PC-3 (cell line): ENCODE data around the gene PMCH. TPM values are rescaled to one million over a fixed set of nuclear protein-coding genes. Genes with fewer than 3 reads are reported as not detected.
A peak's percentile ranks its signal among the peaks of the same experiment; 100 is the strongest.
"Not testable (repeated sequence)": the region's sequence is repeated elsewhere in the genome, so short reads cannot be mapped to it uniquely, and the experiment has no call there.

ENCODE experiments used
- ATAC-seq: fragments of 200-7000 bp; cut with Tn5 transposase; 2 replicates; pipeline ENCODE4 v1.9.1; 2020; ENCODE audit warnings: mild to moderate bottlenecking, moderate library complexity
- Bru-seq: library from RNA; stranded (reverse); fragments of 400-500 nt; gene quantifications from one replicate; lab custom pipeline; 2021; lab: Mats Ljungman, UMichigan
- BruChase-seq, 2 experiments: library from RNA; stranded (reverse); fragments of 400-500 nt; gene quantifications; one replicate each; lab custom pipeline; 2021; lab: Mats Ljungman, UMichigan
- BruUV-seq: library from RNA; stranded (reverse); fragments of 400-500 nt; replicated peaks from 2 replicates; lab custom pipeline; 2021; lab: Mats Ljungman, UMichigan
- CTCF ChIA-PET: fragments of 300-600 bp; sonication (Branson Sonifier 250); formaldehyde crosslinking; loops from one replicate; lab custom pipeline; 2022; ENCODE audit warnings: antibody characterized with exemption; lab: Charles Lee
- POLR2A ChIA-PET: fragments of 300-600 bp; sonication (Branson Sonifier 250); formaldehyde crosslinking; loops from one replicate; lab custom pipeline; 2022; ENCODE audit warnings: antibody characterized with exemption; ENCODE audit not compliant: unreplicated experiment; lab: Charles Lee
- DNase-seq: peaks from one replicate; pipeline ENCODE4 v3.0.0-alpha.2; 2015
- H2AFZ ChIP-seq: fragments of 300-600 bp; sonication (generic); 2 replicates; pipeline ENCODE4 v1.6.0; 2016; ENCODE audit warnings: antibody characterized with exemption, low read length
- H3F3A ChIP-seq: fragments of 300-600 bp; sonication (generic); one replicate; pipeline ENCODE4 v1.6.0; 2017; ENCODE audit warnings: antibody characterized with exemption, low read length, control low read depth, mild to moderate bottlenecking; ENCODE audit not compliant: unreplicated experiment
- H3K27ac ChIP-seq: fragments of 300-600 bp; sonication (generic); 2 replicates; pipeline ENCODE4 v1.5.1; 2016; ENCODE audit warnings: mild to moderate bottlenecking, low read length
- H3K27me3 ChIP-seq: fragments of 300-600 bp; sonication (generic); 2 replicates; pipeline ENCODE4 v1.6.1; 2016; ENCODE audit warnings: low read length, mixed read lengths
- H3K36me3 ChIP-seq: fragments of 300-600 bp; sonication (generic); 2 replicates; pipeline ENCODE4 v1.6.1; 2016; ENCODE audit warnings: low read depth, mixed run types, low read length, mixed read lengths
- H3K4me1 ChIP-seq: fragments of 300-600 bp; sonication (generic); 2 replicates; pipeline ENCODE4 v1.5.1; 2016; ENCODE audit warnings: low read length; ENCODE audit not compliant: insufficient read depth
- H3K4me2 ChIP-seq: fragments of 300-600 bp; sonication (generic); 2 replicates; pipeline ENCODE4 v1.6.0; 2016; ENCODE audit warnings: low read length
- H3K4me3 ChIP-seq: fragments of 300-600 bp; sonication (generic); 2 replicates; pipeline ENCODE4 v1.5.1; 2016; ENCODE audit warnings: mild to moderate bottlenecking, low read length, mixed read lengths
- H3K79me2 ChIP-seq: fragments of 300-600 bp; sonication (generic); 2 replicates; pipeline ENCODE4 v1.6.1; 2017; ENCODE audit warnings: low read length, mixed read lengths
- H3K9ac ChIP-seq: fragments of 300-600 bp; sonication (generic); 2 replicates; pipeline ENCODE4 v1.6.0; 2016; ENCODE audit warnings: mild to moderate bottlenecking, low read length
- H3K9me2 ChIP-seq: fragments of 300-600 bp; sonication (generic); replicated peaks from 2 replicates; pipeline ENCODE4 v1.6.1; 2016; ENCODE audit warnings: mixed run types, low read length, mixed read lengths
- H3K9me3 ChIP-seq: fragments of 300-600 bp; sonication (generic); 2 replicates; pipeline ENCODE4 v1.6.1; 2016; ENCODE audit warnings: low read length, mixed read lengths
- H4K20me1 ChIP-seq: fragments of 300-600 bp; sonication (generic); 2 replicates; pipeline ENCODE4 v1.6.1; 2016; ENCODE audit warnings: low read length, mixed read lengths
- EZH2 ChIP-seq: fragments of 300-600 bp; sonication (generic); IDR thresholded peaks from one replicate; pipeline ENCODE4 v1.6.1; 2017; ENCODE audit warnings: antibody characterized with exemption, mild to moderate bottlenecking, low read length; ENCODE audit not compliant: unreplicated experiment
- EZH2phosphoT487 ChIP-seq: fragments of 300-600 bp; sonication (generic); IDR thresholded peaks from 2 replicates; pipeline ENCODE4 v1.6.1; 2018; ENCODE audit warnings: mild to moderate bottlenecking, antibody characterized with exemption, low read length, borderline replicate concordance
- intact Hi-C: fragments of 100-400 bp; cut with micrococcal nuclease; formaldehyde crosslinking; loops from 2 replicates; pipeline ENCODE4 v1.9.0; 2023
- long read RNA-seq: library from polyadenylated mRNA; unstranded; transcript quantifications from one replicate; pipeline ENCODE4 v2.0.0, GENCODE V29; 2021; ENCODE audit not compliant: unreplicated experiment
- total RNA-seq: library from RNA; depleted of rRNA; stranded (reverse); fragments of >200 nt; gene quantifications from 2 replicates; pipeline ENCODE4 v1.2.3, GENCODE V29; 2014; rRNA removed
- TF ChIP-seq, protein P1 (sequence below): fragments of 300-600 bp; sonication (generic); conservative IDR thresholded peaks from 2 replicates; pipeline ENCODE4 v1.5.1; 2017; ENCODE audit warnings: antibody characterized with exemption, low read depth, mild to moderate bottlenecking, low read length

PMCH gene
- not detected in 2 replicates for total RNA-seq
- Bru-seq, nascent RNA: not detected
- not detected for BruChase-seq, experiment 1, labeled RNA remaining after a 6-hour chase
- not detected for BruChase-seq, experiment 2, labeled RNA remaining after a 2-hour chase
- long read RNA-seq: 0 reads

DNA sequence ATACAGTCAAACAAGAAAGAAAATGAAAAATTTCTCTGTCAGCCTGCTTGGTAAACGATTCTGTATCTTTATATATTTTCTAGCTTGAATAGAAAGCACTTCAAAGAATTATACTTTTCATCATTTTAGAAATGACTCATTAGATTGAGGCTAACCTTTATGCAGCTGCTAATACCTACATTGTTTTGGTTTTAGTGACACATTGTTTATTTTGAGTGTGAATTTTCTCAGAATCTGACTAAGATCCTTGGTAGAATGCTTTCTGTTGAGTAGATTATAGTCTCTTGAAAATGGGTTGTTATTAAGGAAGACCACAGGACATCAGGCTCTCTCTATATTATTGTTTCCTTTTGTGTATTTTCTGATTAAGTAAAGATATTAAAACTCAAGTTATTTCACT lies at the start of gene PMCH:
Gene PMCH (minus strand): TSS at position 45 of the 400 bp plus-strand sequence. CDS start 63 bp downstream, outside the sequence.
- BruUV-seq: no TSS peak
- no peaks in the 10 kb centered on the region for H3F3A ChIP-seq
- H3K4me2 ChIP-seq: no peak within 1 kb of the TSS
- TF ChIP-seq EZH2phosphoT487 (no peak), EZH2 (no peak)
- TF ChIP-seq, protein P1, sequence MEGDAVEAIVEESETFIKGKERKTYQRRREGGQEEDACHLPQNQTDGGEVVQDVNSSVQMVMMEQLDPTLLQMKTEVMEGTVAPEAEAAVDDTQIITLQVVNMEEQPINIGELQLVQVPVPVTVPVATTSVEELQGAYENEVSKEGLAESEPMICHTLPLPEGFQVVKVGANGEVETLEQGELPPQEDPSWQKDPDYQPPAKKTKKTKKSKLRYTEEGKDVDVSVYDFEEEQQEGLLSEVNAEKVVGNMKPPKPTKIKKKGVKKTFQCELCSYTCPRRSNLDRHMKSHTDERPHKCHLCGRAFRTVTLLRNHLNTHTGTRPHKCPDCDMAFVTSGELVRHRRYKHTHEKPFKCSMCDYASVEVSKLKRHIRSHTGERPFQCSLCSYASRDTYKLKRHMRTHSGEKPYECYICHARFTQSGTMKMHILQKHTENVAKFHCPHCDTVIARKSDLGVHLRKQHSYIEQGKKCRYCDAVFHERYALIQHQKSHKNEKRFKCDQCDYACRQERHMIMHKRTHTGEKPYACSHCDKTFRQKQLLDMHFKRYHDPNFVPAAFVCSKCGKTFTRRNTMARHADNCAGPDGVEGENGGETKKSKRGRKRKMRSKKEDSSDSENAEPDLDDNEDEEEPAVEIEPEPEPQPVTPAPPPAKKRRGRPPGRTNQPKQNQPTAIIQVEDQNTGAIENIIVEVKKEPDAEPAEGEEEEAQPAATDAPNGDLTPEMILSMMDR: no peak
- ChIA-PET POLR2A (no interaction called here), CTCF (no interaction called here)
- peak; percentile 77 for ATAC-seq
- H3K27ac ChIP-seq: no peak within 1 kb of the TSS
- H3K9me2 ChIP-seq: no peaks in the 10 kb centered on the region
- H3K27me3 ChIP-seq: no peaks in the 10 kb centered on the region
- H4K20me1 ChIP-seq: no peaks in the 10 kb centered on the region
- H2AFZ ChIP-seq: no peak within 1 kb of the TSS
- intact Hi-C loops: no loop called here
- peak; percentile 40 for DNase-seq
- no peaks in the 10 kb centered on the region for H3K9me3 ChIP-seq
- H3K36me3 ChIP-seq: peaks cover 2% of the 10 kb centered on the region; the same call in 1 of the 2 replicates
- no peak within 1 kb of the TSS for H3K9ac ChIP-seq
- H3K79me2 ChIP-seq: no peaks in the 10 kb centered on the region
- H3K4me1 ChIP-seq: peaks cover 7% of the 10 kb centered on the region
- H3K4me3 ChIP-seq: no peak within 1 kb of the TSS

DNA sequence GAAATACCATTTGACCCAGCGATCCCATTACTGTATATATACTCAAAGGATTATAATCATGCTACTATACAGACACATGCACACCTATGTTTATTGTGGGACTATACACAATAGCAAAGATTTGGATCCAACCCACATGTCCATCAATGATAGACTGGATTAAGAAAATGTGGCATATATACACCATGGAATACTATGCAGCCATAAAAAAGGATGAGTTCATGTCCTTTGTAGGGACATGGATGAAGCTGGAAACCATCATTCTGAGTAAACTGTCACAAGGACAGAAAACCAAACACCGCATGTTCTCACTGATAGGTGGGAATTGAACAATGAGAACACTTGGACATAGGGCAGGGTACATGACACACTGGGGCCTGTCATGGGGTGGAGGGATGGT lies 43.2 kb upstream of the PMCH start:
- intact Hi-C loops, H3K27ac ChIP-seq, H3K79me2 ChIP-seq, H3K4me2 ChIP-seq, H3F3A ChIP-seq, CTCF ChIA-PET, H3K27me3 ChIP-seq, H3K36me3 ChIP-seq, H4K20me1 ChIP-seq, DNase-seq, H3K4me1 ChIP-seq, H2AFZ ChIP-seq, POLR2A ChIA-PET, H3K9ac ChIP-seq, BruUV-seq, H3K9me2 ChIP-seq, H3K9me3 ChIP-seq, H3K4me3 ChIP-seq, ATAC-seq: not testable (repeated sequence)

GRCh38 chr12:102234599-102234998 lies 37.0 kb upstream of the PMCH start:
- no TSS peak for BruUV-seq
- no peak for ATAC-seq
- Histone ChIP-seq H4K20me1 (no peaks in the 10 kb centered on the region), H3K27ac (no peak overlapping the region), H3K9me3 (no peaks in the 10 kb centered on the region), H3K9ac (no peak overlapping the region), H3K27me3 (peaks cover 45% of the 10 kb centered on the region), H3K4me1 (no peaks in the 10 kb centered on the region), H3K4me2 (no peak overlapping the region), H2AFZ (no peak overlapping the region), H3K9me2 (no peaks in the 10 kb centered on the region), H3K79me2 (no peaks in the 10 kb centered on the region), H3F3A (no peaks in the 10 kb centered on the region), H3K4me3 (no peak overlapping the region), H3K36me3 (no peaks in the 10 kb centered on the region)
- ChIA-PET CTCF (no interaction called here), POLR2A (no interaction called here)
- TF ChIP-seq, protein P1: no peak
- TF ChIP-seq EZH2 (no peak), EZH2phosphoT487 (no peak)
- no peak for DNase-seq
- intact Hi-C loops: no loop called here
